ENCODE results near the gene PDIA3.
"Not testable (repeated sequence)": the region's sequence is repeated elsewhere in the genome, so short reads cannot be mapped to it uniquely, and the experiment has no call there.

Gene PDIA3

GRCh38 chr15:43746245-43746902 lies at the start of gene PDIA3:
Gene PDIA3 (plus strand): TSS chr15:43746438. CDS start chr15:43746540, 102 bp downstream.
- DNase-seq, result peak; percentile 78 to 88

DNA sequence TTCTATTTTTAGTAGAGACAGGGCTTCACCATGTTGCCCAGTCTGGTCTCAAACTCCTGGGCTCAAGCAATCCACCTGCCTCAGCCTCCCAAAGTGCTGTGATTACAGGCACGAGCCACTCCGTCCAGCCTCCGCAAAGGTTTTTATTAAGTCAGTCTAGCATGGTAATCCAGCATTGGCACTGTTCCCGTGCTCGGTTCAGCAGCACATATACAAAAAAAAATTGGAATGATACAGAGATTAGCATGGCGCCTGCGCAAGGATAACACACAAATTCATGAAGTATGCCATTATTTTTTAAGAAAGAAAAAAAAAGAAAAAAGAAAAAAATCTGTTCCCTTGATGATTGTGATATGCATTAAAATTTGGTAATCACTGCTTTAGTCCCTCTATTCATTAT lies 44.1 kb upstream of the PDIA3 start:
- DNase-seq, result no peak

DNA sequence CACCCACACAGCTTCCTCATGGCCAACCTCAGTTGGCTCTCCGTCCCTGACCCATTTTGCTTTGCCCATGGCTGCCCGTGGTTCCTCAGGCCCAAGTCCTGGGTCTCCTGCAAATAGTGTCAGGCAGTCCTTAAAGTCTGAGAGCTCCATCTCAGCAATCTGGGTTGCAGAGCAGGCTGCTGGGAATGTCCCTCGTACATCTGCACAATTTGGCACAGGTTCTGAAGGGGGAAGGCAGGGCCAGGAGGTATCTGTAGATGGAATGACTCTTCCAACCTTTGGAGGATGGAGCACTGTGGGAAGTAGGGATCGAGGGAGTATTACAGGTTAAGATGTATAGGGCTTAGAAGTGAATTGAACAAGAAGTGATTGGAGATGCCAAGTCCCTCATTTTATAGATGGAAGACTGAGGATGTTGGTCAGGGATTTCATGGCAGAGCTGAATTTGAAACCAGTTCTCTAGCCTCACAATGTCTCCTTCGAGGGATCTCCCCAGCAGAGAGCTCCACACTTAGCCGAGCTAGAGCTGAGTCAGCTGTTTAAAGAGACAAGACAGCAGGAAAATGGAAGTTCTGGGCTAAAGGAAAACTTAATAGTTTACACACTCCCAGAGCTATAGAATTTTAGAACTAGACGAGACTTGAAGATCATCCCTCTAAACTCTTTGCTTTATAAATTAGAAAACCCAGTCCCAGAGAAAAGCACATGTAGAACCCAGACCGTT lies 43.4 kb upstream of the PDIA3 start:
- DNase-seq, result no peak

GRCh38 chr15:43710431-43711131 lies 35.7 kb upstream of the PDIA3 start:
- not testable (repeated sequence) for DNase-seq

- no peak for DNase-seq
Measured at GRCh38 chr15:43723151-43723550, 23.1 kb upstream of the PDIA3 start.

DNA sequence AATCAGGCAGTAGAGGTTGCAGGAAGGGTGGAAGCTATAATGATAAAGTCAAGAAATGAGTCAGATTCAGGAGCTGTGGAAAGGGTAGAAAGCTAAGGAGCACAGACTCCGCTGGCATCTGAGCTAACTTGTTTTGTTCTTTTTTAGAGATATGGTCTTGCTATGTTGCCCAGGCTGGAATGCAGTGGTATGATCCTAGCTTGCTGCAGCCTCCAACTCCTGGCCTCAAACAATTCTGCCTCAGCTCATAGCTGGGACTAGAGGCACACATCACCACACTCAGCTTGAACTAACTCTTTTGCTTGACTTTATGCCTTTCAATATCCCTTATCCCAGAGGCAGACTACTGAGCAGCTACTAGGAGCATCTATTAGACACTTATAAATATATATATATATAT lies 19.9 kb upstream of the PDIA3 start:
- DNase-seq, result not testable (repeated sequence)

GRCh38 chr15:43728053-43728725 lies 18.0 kb upstream of the PDIA3 start:
- not testable (repeated sequence) for DNase-seq

GRCh38 chr15:43735416-43735815 lies 10.8 kb upstream of the PDIA3 start:
- no peak for DNase-seq

GRCh38 chr15:43746903-43747309 lies 668 bp downstream of the PDIA3 start:
- peak; percentile 2 to 51 for DNase-seq

DNA sequence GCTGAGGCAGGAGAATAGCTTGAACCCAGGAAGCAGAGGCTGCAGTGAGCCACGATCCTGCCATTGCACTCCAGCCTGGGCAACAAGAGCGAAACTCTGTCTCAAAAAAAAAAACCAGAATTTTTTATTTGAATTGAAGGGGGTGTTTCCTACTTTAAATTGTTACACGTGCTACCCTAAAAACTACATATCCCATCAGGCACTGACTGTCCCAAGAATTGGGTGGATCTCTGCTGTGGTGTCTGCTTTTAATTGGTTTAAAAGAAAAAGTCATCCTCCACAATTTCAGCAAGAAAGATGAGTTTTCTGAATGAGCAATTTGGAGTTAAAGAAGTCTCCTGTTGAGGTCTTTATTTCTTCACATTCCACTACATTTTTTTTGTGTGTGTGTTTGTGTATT lies 2.1 kb downstream of the PDIA3 start:
- no peak for DNase-seq

DNA sequence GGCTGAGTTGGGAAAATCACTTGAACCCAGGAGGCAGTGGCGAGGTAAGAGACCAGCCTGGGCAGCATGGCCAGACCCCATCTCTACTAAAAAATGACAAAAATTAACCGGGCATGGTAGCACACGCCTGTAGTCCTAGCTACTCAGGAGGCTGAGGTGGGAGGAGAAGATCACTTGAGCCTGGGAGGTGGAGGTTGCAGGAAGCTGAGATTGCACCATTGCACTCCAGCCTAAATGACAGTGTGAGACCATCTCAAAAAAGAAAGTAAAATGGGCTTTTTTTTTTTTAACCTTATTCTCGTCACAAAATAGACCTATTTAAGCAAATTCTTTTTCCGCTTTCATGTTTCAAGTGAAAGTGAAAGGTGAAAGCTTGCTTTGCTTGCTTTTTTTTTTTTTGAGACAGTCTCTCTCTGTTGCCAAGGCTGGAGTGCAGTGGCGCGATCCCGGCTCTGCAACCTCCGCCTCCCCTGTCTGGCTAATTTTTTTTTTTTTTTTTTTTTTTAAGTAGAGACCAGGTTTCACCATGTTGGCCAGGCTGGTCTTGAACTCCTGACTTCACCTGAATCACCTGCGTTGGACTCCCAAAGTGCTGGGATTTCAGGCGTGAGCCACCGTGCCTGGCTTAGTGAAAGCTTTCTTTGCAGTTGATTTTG lies 3.6 kb downstream of the PDIA3 start:
- DNase-seq, result no peak

DNA sequence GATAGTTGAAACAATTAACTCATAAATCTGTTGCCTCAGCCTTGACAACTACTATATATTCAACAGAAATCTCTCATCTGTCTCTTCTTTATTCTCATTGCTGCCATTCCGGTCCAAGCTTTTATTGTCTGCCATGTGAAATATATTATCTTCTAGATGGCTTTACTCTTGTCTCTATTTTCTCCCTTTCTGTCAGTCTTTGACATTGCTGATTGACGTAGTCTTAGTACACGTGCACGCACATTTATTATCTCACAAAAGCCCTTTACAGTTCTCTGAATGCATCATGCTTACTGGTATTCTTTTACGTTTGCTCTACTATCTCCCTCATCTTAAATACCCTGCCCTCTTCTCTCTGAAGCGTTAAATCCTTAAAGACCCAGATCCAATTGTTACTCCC lies 5.6 kb downstream of the PDIA3 start:
- DNase-seq, result no peak

DNA sequence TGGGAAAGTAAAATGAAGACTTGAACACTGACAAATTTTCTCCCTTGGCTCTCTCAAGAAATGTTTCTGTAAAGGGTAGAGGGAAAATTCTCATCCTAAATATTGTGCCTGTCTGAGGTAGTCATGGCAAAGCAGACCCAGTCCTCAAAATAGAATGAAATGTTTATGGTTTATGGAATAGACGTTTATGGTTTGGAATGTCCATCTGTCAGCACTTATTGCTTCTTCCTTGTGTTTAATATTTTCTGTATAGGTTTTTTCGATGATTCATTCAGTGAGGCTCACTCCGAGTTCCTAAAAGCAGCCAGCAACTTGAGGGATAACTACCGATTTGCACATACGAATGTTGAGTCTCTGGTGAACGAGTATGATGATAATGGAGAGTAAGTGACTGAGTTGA lies 16.6 kb downstream of the PDIA3 start:
- no peak for DNase-seq

GRCh38 chr15:43763819-43764446 lies 17.7 kb downstream of the PDIA3 start:
- no peak for DNase-seq

GRCh38 chr15:43769584-43770228 lies 23.5 kb downstream of the PDIA3 start:
- peak; percentile 44 to 56 for DNase-seq

GRCh38 chr15:43771816-43772215 lies 25.6 kb downstream of the PDIA3 start:
- no peak for DNase-seq

GRCh38 chr15:43772624-43773023 lies 26.4 kb downstream of the PDIA3 start:
- no peak for DNase-seq

GRCh38 chr15:43774062-43774461 lies 27.8 kb downstream of the PDIA3 start:
- no peak for DNase-seq

DNA sequence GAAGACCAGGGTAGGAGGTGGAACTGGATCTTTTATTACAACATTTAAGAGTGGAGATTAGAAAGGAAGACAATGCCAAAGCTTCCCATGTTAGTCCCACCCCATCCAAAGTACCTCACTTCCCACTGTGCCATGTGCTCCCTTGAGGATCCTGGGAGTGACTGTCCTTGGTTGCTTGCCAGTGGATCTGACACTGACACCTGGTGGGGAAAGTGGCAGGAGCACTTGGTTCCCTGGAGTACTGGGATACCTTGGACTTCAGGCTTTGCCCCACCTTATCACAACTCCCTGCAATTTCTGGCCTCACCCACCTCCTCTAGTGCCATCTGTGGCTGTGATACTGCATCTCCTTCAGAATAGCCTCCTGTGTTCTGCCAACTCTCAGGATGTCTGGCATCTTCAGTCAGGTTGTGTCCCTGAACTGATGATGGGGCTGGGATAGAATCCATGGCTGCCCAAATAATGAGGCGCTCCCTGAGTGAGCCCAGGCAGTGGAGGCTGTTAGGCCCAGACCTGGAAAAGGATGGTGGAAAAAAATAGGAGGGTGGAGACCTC lies 29.2 kb downstream of the PDIA3 start:
- peak; percentile 57 to 80 for DNase-seq

- peak in 1 of 2 experiments; percentile 8 for DNase-seq
Measured at GRCh38 chr15:43776101-43776717, 30.0 kb downstream of the PDIA3 start.

- peak; percentile 69 to 85 for DNase-seq
Measured at GRCh38 chr15:43776718-43777266, 30.6 kb downstream of the PDIA3 start, which contains the start of gene ELL3. Gene ELL3 (minus strand): TSS chr15:43776966. CDS start chr15:43776901, 65 bp downstream.

Measured in NCI-H2081 (cell line).